IPS DF 4.7 (cell line): ENCODE results near the gene CFAP100.
A peak's percentile ranks its signal among the peaks of the same experiment; 100 is the strongest.

Experiments used
- DNase-seq: peaks from one replicate; pipeline ENCODE4 v3.0.0-alpha.2; 2013; ENCODE audit warnings: low spot score; ENCODE audit errors: extremely low read depth

The CFAP100 gene

DNA sequence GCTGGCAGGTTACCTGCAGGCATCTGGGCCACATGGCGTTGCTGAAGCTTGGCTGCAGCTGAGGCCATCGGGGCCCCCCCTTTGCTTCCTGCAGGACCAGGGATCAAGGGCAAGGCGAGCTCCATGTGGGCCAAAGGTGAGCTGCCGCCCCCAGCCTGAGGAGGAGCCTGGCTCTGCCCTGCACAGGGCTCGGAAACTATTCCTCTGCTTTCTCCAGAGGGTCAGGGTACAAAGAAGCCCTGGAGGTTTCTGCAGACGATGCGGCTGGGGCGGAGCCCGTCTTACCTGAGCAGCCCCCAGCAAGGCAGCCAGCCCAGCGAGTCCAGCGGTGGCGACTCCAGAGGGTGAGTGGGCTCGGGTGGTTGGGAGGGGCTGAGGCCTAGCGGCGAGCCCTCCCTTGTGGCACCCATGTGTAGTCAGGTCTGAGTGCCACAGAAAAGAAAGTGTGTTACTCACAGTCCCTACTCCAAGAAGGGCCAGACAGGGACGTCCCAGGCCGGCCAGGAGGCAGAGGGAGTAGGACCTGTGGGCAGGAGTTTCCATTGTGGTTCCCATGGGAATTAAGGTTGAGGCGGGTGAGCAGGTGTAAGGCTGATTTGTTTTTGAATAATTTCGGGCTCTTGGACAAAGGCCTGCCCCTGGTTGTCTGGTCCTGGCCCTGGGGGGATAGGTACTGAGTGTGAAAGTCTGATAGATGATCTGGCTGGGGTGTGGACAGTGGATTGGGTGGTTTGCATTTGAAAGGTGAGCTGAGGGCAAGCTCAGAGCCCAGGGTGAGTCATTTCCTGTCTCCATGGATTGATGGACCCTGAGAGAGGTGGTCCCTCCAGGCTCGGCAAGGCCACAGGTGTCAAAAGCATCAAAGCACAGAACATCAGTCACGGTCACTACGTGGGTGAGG lies 25.4 kb downstream of the CFAP100 start:
- peak; percentile 66 for DNase-seq

- DNase-seq: no peak
These were observed 26.9 kb downstream of the CFAP100 start for GRCh38 chr3:126421573-126422119.

DNA sequence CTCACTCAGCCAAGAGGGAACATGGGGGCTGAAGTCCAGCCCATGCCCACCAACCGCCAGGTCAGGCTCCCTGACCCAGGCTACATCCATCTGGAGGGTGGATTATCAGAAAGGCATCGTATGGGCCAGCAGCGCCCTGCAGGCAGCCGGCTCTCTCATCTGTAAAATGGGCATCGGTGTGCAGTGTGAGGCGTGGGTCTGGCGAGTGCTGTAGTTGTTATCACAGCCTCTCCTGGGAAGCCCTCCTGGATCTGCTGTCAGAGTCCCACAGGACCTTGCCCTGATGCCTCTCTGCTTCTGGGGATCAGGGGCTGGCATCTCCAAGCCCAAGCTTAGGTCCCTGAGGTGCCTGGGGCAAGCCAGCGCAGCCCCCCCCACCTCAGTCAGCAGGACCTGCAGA lies 27.4 kb downstream of the CFAP100 start:
- no peak for DNase-seq

DNA sequence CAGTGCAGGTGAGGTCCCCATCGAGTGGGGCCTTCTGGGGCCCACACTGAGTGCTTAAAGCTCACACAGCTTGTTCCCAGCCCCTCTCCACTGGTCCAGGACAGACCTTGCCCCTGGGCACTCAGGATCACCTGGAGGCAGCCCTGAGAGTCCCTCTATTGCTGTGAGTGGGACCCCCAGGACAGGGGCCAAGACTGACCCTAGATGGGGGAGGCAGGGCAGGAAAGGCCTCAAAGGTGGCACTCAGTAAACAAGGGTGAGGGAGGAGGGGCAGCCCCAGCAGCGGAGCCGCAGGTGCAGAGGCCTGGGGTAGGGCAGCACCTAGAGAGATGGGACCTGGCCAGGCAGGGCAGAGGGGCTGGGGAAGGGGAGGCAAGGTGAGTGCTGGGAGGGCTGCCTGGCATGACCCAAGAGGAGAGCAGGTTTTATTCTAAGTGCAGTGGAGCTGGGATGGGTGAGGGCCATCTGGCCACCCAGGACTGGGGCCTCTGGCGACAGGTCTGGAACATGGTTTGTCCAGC lies 27.9 kb downstream of the CFAP100 start:
- no peak for DNase-seq

DNA sequence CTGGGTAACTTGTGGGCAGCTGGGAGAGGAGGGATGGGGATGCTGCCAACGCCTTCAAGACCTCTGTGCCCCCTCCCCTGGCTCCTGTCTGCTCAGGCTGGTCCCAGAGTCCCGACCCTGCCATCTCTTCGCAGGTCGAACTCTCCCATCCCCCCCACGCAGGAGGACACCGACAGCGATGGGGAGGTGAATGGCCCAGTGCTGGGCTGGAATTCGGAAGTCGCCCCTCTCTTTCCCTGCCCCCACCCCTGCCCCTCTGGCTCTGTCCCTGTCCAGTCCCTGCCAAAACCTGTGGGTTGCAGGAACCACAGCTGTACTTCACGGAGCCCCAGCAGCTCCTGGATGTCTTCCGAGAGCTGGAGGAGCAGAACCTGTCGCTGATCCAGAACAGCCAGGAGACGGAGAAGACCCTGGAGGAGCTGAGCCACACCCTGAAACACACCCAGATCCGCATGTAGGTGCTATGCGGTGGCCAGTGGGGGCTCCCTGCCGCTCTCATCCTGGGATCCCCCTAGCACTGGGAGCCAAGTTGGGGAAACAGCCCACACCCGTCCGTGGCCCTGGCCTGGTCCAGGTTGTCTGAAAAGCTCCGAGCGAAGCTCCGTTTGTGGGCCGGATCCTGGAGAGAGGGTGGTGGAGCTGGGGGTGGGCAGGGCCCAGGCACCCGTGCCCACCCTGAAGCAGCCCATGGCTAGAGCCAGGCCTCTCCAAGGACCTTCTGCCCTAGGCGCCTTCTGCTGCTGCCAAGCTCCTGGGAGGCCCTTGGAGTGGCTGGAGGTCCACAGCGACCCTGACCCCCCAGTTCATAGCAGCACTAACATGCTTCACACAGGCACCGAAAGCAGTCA lies 28.7 kb downstream of the CFAP100 start:
- no peak for DNase-seq

- no peak for DNase-seq
These were observed 29.5 kb downstream of the CFAP100 start for GRCh38 chr3:126424039-126424717.

- no peak for DNase-seq
These were observed 30.0 kb downstream of the CFAP100 start for GRCh38 chr3:126424751-126425150.

DNA sequence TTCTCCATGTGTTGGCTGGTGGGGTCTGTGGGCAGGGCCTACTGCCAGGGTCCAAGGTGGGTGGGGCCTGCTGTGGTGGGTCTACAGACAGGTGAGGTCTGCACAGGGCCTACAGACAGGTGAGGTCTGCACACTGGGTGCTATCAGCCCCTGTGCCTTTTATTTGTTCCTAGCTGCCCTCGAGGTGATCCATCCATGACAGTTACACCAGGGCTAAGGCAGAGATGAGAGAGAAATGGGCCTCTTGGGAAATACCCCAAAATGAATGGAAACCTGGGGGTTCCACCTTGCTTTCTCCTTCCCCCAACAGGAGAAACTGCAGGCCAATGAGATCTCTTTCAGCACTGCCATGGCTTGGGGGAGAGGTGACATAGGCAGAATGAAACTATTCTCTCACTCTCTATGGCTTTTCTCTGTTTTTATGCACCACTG lies 36.4 kb downstream of the CFAP100 start:
- no peak for DNase-seq

DNA sequence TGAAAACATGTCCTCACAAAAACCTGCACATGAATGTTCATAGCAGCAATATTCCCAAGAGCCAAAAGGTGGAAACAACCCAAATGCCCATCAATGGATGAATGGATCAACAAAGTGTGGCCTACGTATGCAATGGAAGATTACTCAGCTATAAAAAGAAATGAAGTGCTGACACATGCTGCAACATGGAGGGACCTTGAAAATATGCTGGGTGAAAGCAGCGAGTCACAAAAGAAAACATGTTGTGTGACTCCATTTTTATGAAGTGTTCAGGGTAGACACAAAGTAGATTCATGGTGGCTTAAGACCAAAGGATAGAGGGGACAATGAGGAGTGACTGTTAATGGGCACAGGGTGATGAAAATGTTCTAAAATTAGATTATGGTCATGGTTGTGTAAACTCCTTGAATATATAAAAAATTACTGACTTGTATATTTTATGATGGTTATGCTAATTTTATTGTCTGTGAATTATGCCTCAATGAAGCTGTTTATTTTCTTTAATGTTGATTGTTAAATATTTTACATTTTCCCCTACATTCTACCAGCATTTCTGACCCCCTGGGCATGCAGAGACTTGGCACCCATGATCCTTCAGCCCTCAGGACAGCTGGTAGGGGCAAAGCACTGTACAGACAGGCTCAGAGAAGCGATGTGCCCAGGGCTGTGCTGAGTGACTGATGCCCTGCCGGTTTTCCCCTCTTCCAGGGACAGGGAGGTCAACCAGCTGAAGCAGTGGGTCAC lies 37.8 kb downstream of the CFAP100 start:
- DNase-seq: no peak

DNA sequence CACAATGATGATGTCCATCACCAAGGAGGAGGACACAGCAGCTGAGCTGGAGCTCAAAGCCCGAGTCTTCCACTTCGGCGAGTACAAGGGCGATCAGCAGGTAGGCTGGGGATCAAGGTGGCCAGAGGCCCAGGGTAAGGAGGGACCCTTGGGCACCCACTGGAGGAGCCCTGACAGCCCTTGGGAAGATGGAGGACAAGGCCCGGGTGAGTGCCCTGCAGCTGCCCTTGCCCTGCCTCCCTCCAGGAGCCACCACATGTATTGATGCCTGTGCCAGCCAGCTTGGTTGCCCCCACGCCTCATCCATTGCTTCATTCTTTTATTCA lies 38.4 kb downstream of the CFAP100 start:
- no peak for DNase-seq

DNA sequence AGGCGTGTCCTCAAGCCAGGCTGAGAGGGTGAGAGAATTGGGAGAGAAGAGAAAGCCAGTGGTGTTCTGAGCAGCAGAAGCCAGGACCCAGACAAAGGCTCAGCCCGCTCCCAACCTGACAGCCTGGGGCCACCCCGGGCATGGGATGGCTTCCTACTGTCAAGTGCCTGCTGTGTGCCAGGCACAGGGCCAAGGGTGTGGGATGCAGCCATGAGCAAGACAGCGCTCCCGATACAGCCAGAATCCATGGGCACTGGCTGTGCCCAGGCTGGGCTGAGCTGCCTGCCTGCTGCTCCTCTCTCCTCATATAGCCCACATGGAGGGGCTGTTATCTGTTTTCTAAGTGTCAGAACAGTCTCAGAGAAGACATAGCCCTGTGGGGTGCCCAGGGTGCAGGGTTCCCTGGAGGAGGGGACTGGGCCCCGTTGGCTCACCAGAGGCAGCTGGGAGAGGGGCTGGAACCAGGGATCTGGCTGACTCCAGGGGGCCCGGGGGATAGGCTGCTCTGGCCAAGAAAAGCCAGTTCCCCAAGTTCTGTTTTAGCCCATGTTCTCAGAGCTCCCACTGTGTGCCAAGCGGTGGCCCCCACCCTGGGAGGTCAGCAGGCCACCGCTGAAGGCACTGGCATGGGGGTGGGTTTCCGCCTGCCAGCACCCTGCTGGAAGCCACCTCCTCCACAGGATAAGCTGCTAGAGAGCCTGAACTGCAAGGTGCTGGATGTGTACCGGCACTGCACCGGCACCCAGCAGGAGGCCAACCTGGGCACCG lies 39.0 kb downstream of the CFAP100 start:
- DNase-seq: no peak

DNA sequence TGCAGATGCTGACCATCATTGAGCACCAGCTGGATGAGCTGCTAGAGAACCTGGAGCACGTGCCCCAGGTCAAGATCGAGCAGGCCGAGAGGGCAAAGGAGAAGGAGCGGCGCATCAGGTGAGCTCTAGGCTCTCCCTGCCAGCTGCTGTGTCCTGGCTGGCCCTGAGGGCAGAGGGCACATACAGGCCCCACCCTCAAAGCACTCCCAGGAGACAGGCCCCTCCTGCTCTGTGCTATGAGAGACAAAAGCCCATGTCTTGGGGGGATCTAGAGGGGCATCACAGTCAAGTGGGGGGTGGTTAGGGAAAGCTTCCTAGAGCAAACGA lies 39.5 kb downstream of the CFAP100 start:
- DNase-seq: no peak

DNA sequence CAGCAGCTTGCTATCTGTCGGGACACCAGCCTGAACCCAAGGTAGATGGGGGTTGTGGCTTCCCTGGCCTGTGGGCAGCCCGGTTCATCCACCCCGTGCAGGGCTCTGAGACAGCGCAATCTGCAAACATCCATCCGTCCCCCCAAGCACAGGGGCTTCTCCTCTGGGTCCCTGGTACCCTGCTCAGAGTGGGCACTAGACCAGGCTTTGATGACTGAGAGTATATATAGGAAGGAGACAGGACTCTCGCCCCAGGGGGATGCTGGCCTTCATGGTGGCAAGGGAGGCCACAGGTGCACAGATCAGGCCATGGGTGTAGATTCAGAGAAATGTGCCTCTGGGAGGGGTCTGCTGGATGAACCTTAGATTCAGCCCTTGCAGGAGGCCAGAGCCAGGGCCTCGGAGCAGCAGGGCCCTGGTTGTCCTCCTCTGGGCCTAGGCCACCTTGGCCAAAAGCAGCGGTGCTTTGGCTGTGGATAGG lies 40.3 kb downstream of the CFAP100 start:
- no peak for DNase-seq

DNA sequence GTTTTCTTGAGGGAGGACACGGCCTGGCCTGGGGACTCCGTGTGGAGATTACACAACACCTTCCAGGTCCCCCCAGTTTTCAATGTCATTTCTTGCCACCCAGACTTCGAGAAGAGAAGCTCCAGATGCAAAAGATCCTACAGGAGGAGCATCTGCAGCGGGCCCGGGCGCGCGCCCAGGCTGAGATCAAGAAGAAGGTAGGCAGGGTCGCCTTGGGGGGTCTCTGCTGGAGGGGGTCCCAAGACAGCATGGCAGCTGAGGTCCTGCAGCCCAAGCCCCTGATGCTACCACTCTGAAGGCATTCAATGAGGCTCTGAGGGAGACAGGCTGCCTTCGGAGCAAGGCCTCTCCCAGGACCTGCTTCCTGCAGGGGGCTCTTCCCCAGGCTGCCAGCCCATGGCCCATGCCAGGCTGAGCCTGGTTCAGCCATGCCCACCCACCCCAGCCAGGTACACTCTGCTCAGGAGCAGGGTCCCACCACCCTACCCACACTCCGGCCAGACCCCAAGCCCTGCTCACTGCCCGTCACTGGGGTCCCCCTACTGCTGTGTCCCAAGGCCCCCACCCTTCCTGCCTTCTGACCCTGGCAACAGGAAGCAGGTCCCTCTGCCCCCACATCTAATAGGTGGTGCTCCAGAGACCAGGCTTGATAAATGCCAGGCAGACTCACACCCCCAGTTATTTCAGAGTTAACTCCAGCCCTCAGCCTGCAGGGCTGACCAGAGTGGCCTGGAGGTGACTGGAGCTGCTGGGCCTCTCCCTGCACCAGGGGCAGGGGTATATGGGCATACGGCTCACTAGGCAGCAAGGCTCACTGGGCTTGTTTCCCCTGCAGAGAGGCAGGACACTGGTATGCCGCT lies 41.0 kb downstream of the CFAP100 start:
- no peak for DNase-seq

DNA sequence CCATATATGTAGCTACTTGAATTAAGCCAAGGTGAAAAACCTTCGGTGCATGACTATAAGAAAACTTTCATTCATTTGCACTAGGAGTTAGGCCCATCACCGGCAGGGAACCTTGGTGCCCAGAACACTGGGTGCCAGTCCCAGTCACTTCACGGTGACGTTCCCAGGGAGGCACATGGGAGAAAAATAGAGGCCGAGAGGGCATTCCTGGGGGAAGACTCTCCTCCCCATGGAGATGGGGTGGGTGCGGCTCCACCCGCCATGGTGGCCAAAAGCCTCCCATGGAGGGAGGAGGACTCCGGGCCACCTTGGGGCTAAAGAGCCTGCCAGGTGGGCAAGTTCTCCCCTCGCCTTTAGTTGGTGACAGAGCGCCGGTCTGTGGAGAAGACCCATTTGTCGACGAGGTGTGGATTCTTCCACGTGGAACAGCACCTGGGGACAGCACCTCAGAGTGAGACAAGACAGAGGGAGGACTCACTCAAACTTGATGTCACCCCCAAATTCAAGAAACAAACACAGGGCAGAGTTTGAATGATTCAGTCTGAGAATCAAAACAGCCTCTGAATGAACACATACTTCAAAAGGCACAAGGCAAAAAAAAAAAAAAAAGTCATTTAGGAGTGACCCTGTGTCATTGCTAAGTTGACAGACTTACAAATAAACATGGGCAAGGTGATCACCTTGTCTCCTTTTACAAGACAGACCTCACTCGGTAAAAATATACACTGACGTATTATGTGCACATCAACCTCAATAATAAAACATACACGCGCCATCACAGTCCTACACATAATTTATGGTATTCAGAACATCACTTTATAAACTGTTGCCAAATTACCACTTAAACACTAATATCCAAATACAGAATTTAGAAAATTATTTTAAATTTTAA lies 42.4 kb downstream of the CFAP100 start:
- DNase-seq: no peak

GRCh38 chr3:126438186-126438585 lies 43.5 kb downstream of the CFAP100 start:
- no peak for DNase-seq

- DNase-seq: no peak
These were observed 44.0 kb downstream of the CFAP100 start for GRCh38 chr3:126438746-126439145.
